GM23248 (cell line): ENCODE measurements around the gene P3H1.

Source experiments
- EZH2 ChIP-seq: fragments of 200-600 bp; sonication (generic); IDR thresholded peaks from 2 replicates; pipeline ENCODE4 v1.6.1; 2018; ENCODE audit warnings: antibody characterized with exemption, mild to moderate bottlenecking; ENCODE audit not compliant: insufficient read depth, poor library complexity, severe bottlenecking
- EZH2phosphoT487 ChIP-seq: fragments of 200-600 bp; sonication (generic); IDR thresholded peaks from 2 replicates; pipeline ENCODE4 v1.6.1; 2018; ENCODE audit warnings: antibody characterized with exemption, moderate library complexity, mild to moderate bottlenecking, low read depth; ENCODE audit not compliant: insufficient read depth

DNA sequence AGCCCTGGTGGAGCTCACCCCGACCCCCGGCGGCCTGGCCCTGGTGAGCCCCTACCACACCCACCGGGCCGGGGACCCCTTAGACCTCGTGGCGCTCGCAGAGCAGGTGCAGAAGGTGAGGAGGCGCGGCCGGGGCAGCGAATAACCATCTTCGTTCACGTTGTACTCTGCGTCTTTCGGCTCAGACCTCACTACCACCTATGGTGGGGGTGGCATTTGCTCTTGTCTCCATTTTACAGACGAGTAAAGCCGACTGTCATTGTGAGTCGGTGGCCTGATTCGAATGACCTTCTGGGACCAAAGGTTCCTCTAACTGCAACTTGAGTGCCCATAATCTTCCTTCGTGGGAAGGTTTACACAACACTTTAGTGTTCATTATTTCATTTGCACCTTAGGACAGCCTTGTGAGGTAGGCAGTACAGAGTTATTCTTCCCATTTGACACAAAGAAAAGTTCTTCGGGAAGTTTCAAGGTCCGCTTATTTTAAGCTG lies 727 bp upstream of the P3H1 start:
- TF ChIP-seq EZH2phosphoT487 (no peak), EZH2 (no peak)
